ENCODE results near the gene OLFML2B. TPM values are rescaled to one million over a fixed set of nuclear protein-coding genes. Genes with fewer than 3 reads are reported as not detected.

OLFML2B gene
- total and polyA plus RNA-seq, 2 of the 4 experiments (the other 2 are of a cell fraction), result 0.36 to 0.74 TPM

- H2AK9ac ChIP-seq (replicated peaks; ENCODE audit: low read depth, low read length, poor library complexity), result no peak overlapping the region
- no peak overlapping the region for H3K4ac ChIP-seq (ENCODE audit: low read depth, low read length)
- CTCF ChIA-PET, result no interaction called here
- DNase-seq (no peak), ATAC-seq (ENCODE audit: low read depth) (no peak)
- no peak overlapping the region for H2BK20ac ChIP-seq (ENCODE audit: low read depth, low read length)
- H3K18ac ChIP-seq (ENCODE audit: low read depth, low read length), result no peak overlapping the region
- H3K4me3 ChIP-seq (ENCODE audit: insufficient read depth, low read depth, low read length), result no peak overlapping the region
- H3K79me1 ChIP-seq (ENCODE audit: low read depth in 1 of 2, low read length in 2 of 2), result peaks cover 0 to 3% of the 10 kb centered on the region in 2 experiments; a peak in 1 of 4 replicates
- peaks cover 3% of the 10 kb centered on the region; the same call in 1 of the 2 replicates for H3K9me1 ChIP-seq (ENCODE audit: insufficient read depth, low read length)
- no peak overlapping the region for H3K56ac ChIP-seq (ENCODE audit: extremely low read depth, insufficient read depth, low read length)
- H4K20me1 ChIP-seq (ENCODE audit: insufficient read depth, low read length), result no peaks in the 10 kb centered on the region
- H3K36me3 ChIP-seq (ENCODE audit: control insufficient read depth, insufficient read depth, low read length), result no peaks in the 10 kb centered on the region
- TF ChIP-seq POLR2A (IDR thresholded peaks at IDR 0.05; ENCODE audit: low read depth, low read length) (no peak), RCOR1 (IDR thresholded peaks at IDR 0.05; ENCODE audit: insufficient replicate concordance, low read length) (no peak), RAD21 (IDR thresholded peaks at IDR 0.05; ENCODE audit: low read length) (no peak), CHD1 (IDR thresholded peaks at IDR 0.05; ENCODE audit: low read depth, low read length) (no peak), MAFK (IDR thresholded peaks at IDR 0.05; ENCODE audit: low read depth, low read length) (no peak), RFX5 (IDR thresholded peaks at IDR 0.05; ENCODE audit: low read depth, low read length) (no peak), ELK1 (IDR thresholded peaks at IDR 0.05; ENCODE audit: borderline replicate concordance, low read depth, low read length) (no peak), CTCF (conservative IDR thresholded peaks at IDR 0.05; ENCODE audit: low read depth, low read length) (no peak), FOS (IDR thresholded peaks at IDR 0.05; ENCODE audit: low read depth, low read length) (no peak), MAZ (IDR thresholded peaks at IDR 0.05; ENCODE audit: borderline replicate concordance, low read depth, low read length) (no peak), USF2 (IDR thresholded peaks at IDR 0.05; ENCODE audit: low read depth, low read length) (no peak), NFE2L2 (IDR thresholded peaks at IDR 0.05; ENCODE audit: low read depth, low read length) (no peak), SMC3 (IDR thresholded peaks at IDR 0.05; ENCODE audit: low read depth, low read length) (no peak), MXI1 (IDR thresholded peaks at IDR 0.05; ENCODE audit: borderline replicate concordance, low read depth, low read length) (no peak), BHLHE40 (IDR thresholded peaks at IDR 0.05; ENCODE audit: low read depth, low read length) (no peak), CEBPB (IDR thresholded peaks at IDR 0.05; ENCODE audit: low read depth, low read length) (no peak)
- dilution Hi-C loops (cut with HindIII; ENCODE audit: low sequenced_read_pairs, unreplicated experiment), result no loop called here
- no peaks in the 10 kb centered on the region for H3K9me3 ChIP-seq (ENCODE audit: control insufficient read depth, insufficient read depth, low read length)
- no CpG with 5 or more reads among the region's 1 CpG for WGBS, 2 experiments (ENCODE audit: extremely low coverage in 2 of 2, insufficient read length in 1 of 2)
- H2BK15ac ChIP-seq (ENCODE audit: low read depth, low read length), result no peak overlapping the region
- intact Hi-C loops (cut with micrococcal nuclease), result no loop called here
- H2AFZ ChIP-seq (replicated peaks; ENCODE audit: low read length, poor library complexity), result no peak overlapping the region
- H2BK5ac ChIP-seq (ENCODE audit: low read depth, low read length, poor library complexity, severe bottlenecking), result no peak overlapping the region
- H3K9ac ChIP-seq (ENCODE audit: low read depth, low read length), result no peak overlapping the region
- H3K27ac ChIP-seq (ENCODE audit: insufficient read depth, low read length), result no peak overlapping the region
- no peak overlapping the region for H4K5ac ChIP-seq (ENCODE audit: low read depth, low read length)
- no peak overlapping the region for H3K23ac ChIP-seq (ENCODE audit: low read depth, low read length)
- in situ Hi-C loops (cut with MboI; ENCODE audit: low sequenced_read_pairs), result no loop called here
- peaks cover 2% of the 10 kb centered on the region; the same call in 1 of the 2 replicates for H3K4me1 ChIP-seq (ENCODE audit: control insufficient read depth, insufficient read depth, low read length)
- H2AK5ac ChIP-seq (ENCODE audit: low read depth, low read length), result no peak overlapping the region
- H2BK120ac ChIP-seq (ENCODE audit: low read depth, low read length), result no peak overlapping the region
- H3K27me3 ChIP-seq (ENCODE audit: control insufficient read depth, insufficient read depth, low read length), result no peaks in the 10 kb centered on the region
- POLR2A ChIA-PET (ENCODE audit: unreplicated experiment), result no interaction called here
- H4K91ac ChIP-seq (ENCODE audit: insufficient read depth, low read depth, low read length), result no peak overlapping the region
- H3K4me2 ChIP-seq (ENCODE audit: low read depth, low read length), result no peak overlapping the region
- no peak overlapping the region for H4K8ac ChIP-seq (ENCODE audit: low read depth in 2 of 2, low read length in 2 of 2)
- BruUV-seq (replicated peaks), result no TSS peak
- no peak overlapping the region for H3K14ac ChIP-seq (replicated peaks; ENCODE audit: low read depth, low read length)
Measured at GRCh38 chr1:161950377-161950776, 73.3 kb downstream of the OLFML2B start.

Data from IMR-90 (cell line).